Activated CD8-positive, alpha-beta memory T cell treated with anti-CD3 and anti-CD28 coated beads, Interleukin-2, amount 50 U/mL, for 4 hours (primary cell): Measurements from ENCODE around the gene RASSF8.
"Not testable (repeated sequence)": the region's sequence is repeated elsewhere in the genome, so short reads cannot be mapped to it uniquely, and the experiment has no call there.

Source experiments
- DNase-seq: peaks from one replicate; pipeline ENCODE4 v3.0.0-alpha.2; 2020

RASSF8 gene

DNA sequence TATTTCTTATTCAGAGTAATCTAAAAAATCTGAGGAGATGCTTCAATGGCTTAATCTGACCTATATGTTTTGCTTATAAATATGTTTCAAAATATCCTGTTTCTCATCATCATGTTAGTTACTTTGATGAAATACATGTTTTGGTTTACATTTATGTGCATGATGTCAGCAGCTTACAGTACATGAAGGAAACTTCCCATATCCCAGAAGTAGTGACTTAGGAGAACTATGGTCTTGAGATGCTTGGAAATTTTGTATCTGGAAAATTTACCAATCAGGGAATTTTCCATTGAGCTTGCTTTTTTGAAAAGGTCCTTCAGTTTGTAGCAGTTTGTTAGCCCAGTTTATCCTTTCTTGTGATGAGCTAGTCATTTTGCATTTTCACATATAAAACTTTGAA is 73.3 kb downstream of the RASSF8 start:
- no peak for DNase-seq

DNA sequence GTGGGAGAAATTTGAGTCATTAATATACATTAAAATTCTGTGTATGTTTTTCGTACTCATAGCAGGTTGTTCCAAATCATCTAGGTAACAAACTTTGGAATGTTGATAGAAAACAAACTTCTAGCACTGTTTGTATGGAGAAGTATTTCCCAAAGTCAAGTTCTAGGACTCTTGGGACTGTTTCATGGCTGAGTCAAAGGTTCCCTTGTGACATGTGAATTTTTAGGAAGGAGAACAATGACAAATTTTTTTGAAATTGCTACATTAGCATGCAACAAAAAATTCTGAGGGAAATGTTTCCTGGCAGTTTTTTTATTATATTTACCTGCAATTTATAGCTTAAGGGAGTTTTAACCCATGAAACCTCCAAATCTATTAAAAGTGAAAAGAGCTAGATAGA is 73.8 kb downstream of the RASSF8 start:
- no peak for DNase-seq

GRCh38 chr12:26032719-26033241 is 74.3 kb downstream of the RASSF8 start:
- DNase-seq: no peak

- no peak for DNase-seq
Observed at GRCh38 chr12:26034371-26035142, 76.1 kb downstream of the RASSF8 start.

DNA sequence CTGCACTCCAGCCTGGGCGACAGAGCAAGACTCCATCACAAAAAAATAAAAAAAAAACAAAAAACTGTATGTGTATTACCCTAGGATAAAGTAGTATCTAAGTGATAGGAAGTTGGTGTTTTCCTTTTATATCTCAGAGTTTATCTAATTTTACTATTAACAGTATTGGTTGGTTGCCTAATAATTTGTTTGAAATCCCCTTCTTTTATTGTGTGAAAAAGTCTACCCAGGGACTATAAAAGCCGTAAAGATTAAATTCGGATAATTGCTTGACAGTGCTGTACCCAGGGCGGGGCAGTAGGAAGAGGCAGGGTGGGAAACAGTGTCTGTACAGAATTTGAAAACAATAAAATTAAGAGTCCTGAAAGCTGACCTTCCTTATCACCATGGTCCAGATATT is 78.4 kb downstream of the RASSF8 start:
- DNase-seq: no peak

DNA sequence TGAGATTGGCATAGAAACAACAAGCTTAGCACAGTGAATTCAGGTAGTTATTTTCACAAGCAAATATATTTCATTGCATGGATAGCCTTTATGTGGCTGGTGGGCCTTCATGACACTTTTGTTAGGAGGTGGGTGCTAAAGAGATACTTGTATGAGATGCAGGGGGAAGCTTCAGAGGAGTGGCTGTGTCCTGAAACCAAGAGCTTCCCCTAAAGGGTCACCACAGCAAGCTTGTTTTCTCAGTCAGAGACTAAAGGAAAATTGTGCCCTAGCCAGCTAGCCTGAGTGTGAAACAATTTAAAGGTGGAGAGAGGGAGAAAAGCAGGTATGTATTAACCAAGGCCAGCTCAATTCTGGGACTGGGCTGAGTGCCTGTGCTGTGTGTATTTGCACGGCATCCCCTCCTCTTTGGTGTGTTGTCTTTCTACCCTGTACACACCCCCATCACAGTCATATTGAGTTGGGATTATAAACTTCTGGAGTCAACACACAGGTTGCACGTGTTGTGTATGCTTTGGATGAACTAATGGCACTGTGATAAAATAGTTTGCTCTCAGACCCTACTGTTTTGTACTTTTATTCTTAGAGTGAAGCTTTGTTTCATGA is 79.2 kb downstream of the RASSF8 start:
- DNase-seq: no peak

- DNase-seq: no peak
Observed at GRCh38 chr12:26042645-26043044, 84.2 kb downstream of the RASSF8 start.

DNA sequence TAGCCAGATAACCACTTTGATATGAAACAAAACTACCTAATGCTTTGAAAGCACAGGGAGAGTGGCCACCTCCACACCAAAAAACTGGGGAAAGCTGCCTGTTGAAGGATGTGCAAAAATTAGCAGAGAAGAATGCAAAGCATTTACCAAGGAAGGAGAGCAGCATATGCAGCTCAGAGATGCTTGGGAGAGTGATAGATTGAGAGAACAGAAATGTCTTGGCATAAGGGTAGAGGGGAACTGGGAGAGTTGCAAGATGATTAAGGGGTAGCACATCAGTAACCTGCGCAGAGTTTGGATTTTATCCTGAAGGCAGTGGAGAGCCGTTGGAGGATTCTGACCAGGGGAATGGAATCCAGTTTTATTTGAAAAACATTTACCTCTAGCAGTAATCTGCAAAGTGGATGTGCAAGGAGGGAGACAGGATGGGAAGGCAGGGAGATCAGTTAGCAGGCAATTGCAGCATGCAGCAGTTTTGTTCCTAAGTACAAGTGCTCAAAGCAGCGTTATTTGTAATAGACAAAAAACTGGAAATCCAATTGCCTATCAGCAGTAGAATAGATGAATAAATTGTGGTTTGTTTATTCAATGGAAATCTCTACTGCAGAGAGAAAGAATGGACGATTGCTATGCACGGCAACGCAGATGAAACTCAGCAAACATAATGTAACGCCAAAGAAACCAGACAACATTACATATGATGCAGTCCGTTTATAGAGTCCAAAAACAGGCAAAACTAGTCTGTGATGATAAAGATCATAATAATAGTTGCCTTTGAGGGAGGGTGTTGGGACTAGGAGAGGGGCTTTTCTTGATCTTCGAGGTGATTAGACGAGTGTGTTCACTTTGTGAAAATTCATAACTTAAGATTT is 84.9 kb downstream of the RASSF8 start:
- DNase-seq: no peak

GRCh38 chr12:26044007-26044394 is 85.5 kb downstream of the RASSF8 start:
- no peak for DNase-seq

DNA sequence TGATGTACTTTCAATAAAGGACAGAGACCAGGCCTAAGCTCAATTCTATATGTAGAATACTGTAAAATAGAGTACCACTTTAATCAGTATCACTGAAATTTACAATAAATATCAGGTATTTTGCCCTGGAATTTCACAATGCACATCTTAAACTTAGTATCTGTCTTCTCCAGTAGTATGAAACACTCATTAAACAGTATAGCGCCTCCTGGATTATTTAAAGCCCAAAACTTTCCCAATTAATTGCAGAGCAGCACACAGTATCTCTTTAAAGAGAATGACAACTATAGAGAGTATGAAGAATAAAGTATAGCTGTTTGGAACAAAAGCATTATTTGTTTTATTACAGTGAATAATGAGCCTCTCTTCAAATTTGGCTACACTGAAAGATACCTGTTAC is 86.1 kb downstream of the RASSF8 start:
- no peak for DNase-seq

DNA sequence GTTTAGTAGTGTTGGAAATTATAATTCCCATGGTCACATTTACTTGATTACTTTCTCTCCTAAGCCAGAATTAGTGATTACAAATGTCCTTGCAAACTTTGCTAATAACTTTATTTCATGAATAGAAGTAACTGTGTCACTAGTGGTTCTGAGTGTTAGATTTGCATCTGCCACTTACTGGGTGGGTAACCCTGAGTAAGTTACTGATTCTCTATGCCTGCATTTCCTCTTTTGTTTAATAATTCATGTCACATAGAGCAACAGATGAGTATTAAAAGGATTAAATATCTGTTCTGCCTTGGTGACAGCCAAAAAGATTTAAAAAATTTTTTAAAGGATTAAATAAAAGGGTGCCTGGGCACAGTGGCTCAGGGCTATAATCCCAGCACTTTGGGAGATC is 87.7 kb downstream of the RASSF8 start:
- DNase-seq: no peak

DNA sequence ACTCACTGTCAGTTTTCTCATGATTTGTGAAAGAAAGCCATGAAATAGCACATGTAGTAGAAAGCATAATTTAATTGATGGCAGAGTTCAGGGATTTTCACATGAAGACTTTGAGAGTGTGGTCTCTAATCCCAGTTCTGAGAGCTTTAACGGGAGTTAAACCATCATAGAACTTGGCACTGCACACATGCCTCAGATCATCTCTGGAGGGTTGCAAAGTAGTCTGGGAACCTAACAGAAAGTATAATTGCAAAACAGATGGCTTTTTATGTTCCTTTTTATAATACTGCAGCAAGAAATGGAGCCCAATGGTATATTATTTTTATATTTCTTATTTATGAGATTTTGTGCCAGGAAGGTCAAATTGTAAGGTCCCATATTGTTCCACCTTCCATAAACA is 88.4 kb downstream of the RASSF8 start:
- DNase-seq: no peak

DNA sequence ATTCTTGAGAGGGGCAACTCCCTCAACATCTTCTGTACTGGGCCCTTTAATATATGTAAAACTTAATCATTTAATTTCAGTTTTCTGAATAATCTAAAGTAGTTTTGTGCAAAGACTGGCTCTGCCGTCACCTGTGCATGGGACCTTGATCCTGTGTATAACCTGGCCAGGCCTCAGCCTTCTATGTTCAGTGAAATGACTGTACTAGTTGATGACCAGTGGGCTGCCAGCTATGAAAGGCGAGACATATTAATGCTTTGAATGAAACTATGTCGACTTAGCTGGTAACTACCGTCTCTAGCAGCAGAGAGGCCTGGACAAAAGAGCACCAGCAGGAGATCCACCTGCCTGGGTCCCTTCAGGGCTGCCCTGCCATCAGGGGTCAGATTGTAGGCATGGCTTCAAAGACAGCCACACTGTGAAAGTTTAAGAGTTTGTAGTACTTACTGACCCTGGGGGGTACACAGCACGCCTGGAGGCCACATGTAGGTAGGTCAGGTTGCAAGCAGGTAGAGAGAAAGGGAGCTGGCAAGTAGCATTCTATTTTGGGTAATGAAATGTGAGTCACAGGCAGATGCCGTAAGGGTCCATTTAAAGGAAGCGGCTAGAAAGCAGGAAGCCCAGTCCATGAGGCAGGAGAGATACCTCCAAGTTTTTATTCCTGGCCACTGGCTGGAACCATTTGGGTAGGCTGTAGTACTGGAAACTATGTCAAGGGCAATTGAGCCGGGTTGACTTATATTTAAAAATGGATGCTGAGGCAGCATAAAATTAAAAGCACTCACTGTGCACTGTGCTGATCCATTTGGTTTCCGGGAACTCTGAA is 89.1 kb downstream of the RASSF8 start:
- no peak for DNase-seq

DNA sequence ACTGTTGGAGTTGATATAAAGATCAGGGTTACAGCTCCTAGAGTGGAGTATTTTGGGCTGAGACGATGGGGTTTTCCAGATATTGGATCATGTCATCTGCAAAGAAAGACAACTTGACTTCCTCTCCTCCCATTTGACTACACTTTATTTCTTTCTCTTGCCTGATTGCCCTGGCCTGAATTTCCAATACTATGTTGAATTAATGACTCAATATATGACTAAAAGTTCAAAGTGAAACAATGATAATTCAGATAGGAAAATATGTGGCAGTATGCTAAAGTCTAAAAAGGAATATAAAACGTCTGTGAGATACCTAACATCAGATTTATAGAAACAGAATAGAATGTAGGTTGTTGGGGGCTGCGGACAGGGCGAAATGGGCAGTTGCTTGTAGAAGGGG is 94.2 kb downstream of the RASSF8 start:
- DNase-seq: no peak

- DNase-seq: no peak
Observed at GRCh38 chr12:26054383-26054782, 95.9 kb downstream of the RASSF8 start.

DNA sequence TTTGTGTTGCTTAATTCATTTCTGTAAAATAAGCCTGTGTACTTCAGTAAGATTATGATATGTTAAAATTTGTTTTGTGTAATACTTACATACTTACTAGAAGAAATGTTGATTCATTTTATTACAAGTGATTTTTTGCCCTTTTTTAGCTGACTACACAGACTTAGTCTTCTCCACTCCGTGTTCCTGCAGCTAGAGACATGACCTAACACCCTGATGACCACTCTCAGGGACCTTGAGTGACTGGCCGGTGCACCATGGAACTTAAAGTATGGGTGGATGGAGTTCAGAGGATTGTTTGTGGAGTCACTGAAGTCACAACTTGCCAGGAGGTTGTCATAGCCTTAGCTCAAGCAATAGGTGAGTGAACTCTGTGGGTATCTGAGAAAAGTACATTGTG is 96.6 kb downstream of the RASSF8 start:
- DNase-seq: no peak

- DNase-seq: no peak
Observed at GRCh38 chr12:26056335-26056734, 97.9 kb downstream of the RASSF8 start.

DNA sequence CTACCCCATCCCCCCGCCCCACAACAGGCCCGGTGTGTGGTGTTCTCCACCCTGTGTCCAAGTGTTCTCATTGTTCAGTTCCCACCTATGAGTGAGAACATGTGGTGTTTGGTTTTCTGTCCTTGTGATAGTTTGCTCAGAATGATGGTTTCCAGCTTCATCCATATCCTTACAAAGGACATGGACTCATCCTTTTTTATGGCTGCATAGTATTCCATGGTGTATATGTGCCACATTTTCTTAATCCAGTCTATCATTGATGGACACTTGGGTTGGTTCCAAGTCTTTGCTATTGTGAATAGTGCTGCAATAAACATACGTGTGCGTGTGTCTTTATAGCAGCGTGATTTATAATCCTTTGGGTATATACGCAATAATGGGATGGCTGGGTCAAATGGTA is 98.8 kb downstream of the RASSF8 start:
- not testable (repeated sequence) for DNase-seq

DNA sequence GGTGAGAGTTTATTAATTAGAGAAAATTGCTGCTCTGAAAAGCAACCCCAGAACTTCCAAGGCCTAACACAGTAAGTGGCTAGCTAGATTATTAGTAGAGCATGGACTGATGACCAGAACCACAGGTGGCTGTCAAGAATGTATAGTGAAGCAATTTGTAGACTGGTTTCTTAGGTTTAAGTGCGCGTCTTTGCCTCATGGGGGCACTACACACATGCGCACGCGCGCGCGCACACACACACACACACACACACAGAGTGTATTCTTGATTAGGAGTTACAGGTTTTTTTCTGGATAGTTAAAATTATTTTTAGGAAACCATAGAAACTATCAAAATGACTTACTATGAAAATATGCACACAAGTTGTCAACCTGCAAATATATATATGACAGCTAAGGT is 99.8 kb downstream of the RASSF8 start:
- no peak for DNase-seq

DNA sequence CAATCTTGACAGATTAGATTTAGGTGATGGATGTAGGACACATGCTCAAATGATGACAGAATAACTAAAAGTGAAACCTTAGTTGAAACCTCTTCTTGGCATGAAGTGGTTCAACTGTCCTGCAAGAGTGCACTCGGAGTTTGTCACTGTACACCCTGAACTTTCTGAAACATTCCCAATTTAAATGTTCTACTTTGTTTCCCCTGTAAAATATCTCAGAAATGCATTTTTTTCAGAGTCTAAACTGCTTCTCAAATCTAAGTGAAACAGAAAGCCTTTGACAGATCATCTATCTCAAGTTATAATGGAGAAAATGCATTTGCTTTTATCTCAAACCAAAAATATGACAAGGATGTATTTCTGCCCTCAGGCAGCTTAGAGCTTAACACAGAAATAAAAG is 100.3 kb downstream of the RASSF8 start:
- no peak for DNase-seq

DNA sequence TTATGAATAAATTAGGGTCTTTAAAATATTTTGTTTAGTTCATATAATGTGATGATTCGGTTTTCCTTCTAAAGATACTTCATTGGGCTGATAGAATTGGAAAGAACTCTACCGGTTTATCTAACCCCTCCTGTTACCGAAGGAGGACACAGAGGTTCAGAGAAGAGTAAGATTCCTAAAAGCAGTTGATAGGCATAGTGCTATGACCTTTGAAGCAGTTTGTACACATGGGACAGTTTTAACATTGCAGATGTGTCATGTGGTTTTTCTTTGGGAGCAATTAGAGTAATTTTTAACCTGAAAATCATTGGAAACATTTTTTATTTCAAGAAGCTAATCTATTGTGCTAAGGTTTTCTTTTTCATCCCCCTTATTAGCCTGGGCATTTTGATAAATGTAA is 103.5 kb downstream of the RASSF8 start:
- no peak for DNase-seq

GRCh38 chr12:26062566-26062965 is 104.1 kb downstream of the RASSF8 start:
- DNase-seq: no peak

DNA sequence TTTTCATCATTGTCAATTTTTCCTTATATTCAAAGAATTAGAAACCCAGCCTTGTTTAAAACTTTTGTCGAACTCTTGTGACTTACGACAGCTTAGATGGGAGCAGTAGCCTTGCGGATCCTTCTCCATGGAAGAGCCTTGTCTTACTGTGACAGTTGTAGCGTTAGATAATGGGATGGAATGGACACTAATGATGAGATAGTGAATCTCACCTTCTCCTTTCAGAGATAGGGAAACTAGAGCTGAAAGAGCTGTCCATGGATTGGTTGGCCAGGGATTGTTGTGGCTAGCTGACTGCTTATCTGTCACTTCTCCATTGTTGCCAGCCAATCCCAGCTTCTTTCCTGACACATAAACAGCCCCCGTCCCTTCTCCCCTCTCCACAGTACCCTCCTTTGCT is 107.0 kb downstream of the RASSF8 start:
- DNase-seq: no peak
